SK-N-MC (cell line): ENCODE measurements around the gene RIC8B.

Source experiments
- EZH2 ChIP-seq: fragments of 200-600 bp; sonication (generic); IDR thresholded peaks from one replicate; pipeline ENCODE4 v1.6.1; 2017; ENCODE audit warnings: antibody characterized with exemption
- FOXP2 ChIP-seq: optimal IDR thresholded peaks from 2 replicates; pipeline ENCODE3; 2011; ENCODE audit warnings: mild to moderate bottlenecking, moderate library complexity; ENCODE audit not compliant: insufficient read depth; ENCODE audit errors: extremely low read length, control extremely low read depth
- POLR2AphosphoS5 ChIP-seq: IDR thresholded peaks from 2 replicates; pipeline ENCODE4 v1.6.1; 2012; ENCODE audit warnings: mild to moderate bottlenecking, low read depth, low read length, borderline replicate concordance

DNA sequence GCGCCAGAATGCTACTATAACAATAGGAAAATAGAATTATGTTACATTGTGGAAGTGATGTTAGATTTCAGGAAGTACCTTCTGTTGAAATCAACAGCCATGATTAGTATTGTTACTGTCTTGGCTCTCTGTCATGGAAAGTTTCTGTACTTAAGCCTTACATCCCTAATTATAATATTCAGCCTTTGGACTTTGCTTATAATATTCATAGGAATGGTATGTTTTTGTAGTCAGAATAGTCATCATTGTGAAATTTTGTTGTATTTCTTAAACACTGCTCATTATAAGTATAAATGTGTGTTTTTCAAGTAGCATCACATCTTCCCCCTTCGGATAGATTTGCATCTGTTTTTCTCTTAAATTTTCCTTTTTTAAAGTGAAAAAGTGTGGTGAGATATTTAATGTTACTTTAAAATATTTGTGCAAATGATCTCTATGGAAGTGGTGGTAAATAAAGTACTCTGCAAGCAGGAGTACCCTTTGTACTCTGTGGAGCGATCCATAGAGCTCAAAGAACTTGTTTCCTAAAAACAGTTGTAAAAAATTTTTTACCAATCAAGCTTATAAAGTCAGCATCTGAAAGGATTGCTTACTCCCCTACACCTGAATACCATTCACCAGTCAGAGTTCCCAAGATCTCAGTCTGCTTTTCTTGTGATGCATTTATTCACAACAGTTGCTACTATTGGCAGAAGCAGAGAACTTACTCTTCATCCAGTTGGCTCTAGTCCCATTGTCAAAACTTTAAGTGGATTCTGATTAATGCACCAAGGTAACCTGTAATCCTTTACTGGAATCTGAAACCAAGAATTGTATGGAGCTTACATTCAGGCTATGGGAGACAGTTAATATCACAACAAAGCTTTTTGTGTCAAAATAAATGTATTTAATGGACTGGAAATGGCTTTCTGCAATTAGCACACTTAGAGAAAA, 87.8 kb downstream of the RIC8B start:
- TF ChIP-seq FOXP2: no peak
- TF ChIP-seq EZH2: no peak
- TF ChIP-seq POLR2AphosphoS5: no peak
